Choroid plexus epithelial cell (primary cell): ENCODE data around the gene PRKN.

Source experiments
- DNase-seq: peaks from one replicate; pipeline ENCODE4 v3.0.0-alpha.2; 2010; ENCODE audit warnings: low read depth
- H3K4me3 ChIP-seq: 2 replicates; pipeline ENCODE4 v1.5.1; 2011; ENCODE audit warnings: low read depth, mild to moderate bottlenecking, control low read depth, low read length, moderate library complexity
- CTCF ChIP-seq: conservative IDR thresholded peaks from 2 replicates; pipeline ENCODE4 v1.5.1; 2011; ENCODE audit warnings: low read depth, mild to moderate bottlenecking, control low read depth, inconsistent platforms, low read length, moderate library complexity

PRKN gene

GRCh38 chr6:161536224-161536630 lies 1191.3 kb downstream of the PRKN start:
- peak; percentile 23 for DNase-seq
- no peak for TF ChIP-seq CTCF
- H3K4me3 ChIP-seq = no peak overlapping the region

- no peak overlapping the region for H3K4me3 ChIP-seq
- DNase-seq = no peak
- TF ChIP-seq CTCF = no peak
Measured at GRCh38 chr6:161534264-161534873, 1193.2 kb downstream of the PRKN start.

- no peak overlapping the region for H3K4me3 ChIP-seq
- TF ChIP-seq CTCF = no peak
- no peak for DNase-seq
Measured at GRCh38 chr6:161533266-161533665, 1194.3 kb downstream of the PRKN start.

- no peak for DNase-seq
- no peak for TF ChIP-seq CTCF
- H3K4me3 ChIP-seq = no peak overlapping the region
Measured at GRCh38 chr6:161532536-161532935, 1195.0 kb downstream of the PRKN start.

- no peak overlapping the region for H3K4me3 ChIP-seq
- no peak for TF ChIP-seq CTCF
- DNase-seq = no peak
Measured at GRCh38 chr6:161526794-161527193, 1200.8 kb downstream of the PRKN start.

DNA sequence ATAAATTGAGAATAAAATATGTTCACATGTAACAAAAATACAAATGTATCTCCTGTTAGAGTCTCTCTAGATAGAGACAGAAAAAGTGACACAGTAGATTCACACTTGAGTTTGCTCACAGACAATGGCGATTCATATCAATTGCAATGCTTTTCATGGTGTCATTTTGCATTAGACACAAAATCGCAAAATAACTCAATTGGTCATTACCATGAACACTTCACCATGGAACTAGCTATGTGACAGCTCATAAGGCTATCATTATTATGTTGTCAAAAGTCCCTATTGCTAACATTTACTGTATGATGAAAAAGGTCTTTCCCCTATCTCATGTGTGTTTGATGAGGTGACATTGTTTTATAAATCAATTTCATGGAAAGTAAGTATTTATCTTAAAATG lies 1204.2 kb downstream of the PRKN start:
- no peak overlapping the region for H3K4me3 ChIP-seq

More for the DNA sequence above, 1204.2 kb downstream of the PRKN start:
- DNase-seq = no peak
- TF ChIP-seq CTCF = no peak
